Spleen (tissue), 7 donors: ENCODE measurements around the gene PLCH1.

Experiments
- CTCF ChIP-seq, 11 experiments: fragments of 200-600 bp in 7 of 11; fragments of 450-650 bp in 4 of 11; sonication (generic) in 4 of 11; IDR thresholded peaks in 8 of 11; conservative IDR thresholded peaks in 3 of 11; 1 replicate in 7 of 11; 2 replicates in 4 of 11; pipeline versions ENCODE4 v1.4.0 to v1.8.0; 2016 to 2021; ENCODE audit warnings: antibody characterized with exemption in 11 of 11, inconsistent platforms in 4 of 11, mild to moderate bottlenecking in 1 of 11
- POLR2A ChIP-seq, 3 donors: fragments of 450-650 bp; IDR thresholded peaks; one replicate each; pipeline ENCODE4 v1.5.1; 2017; ENCODE audit warnings: antibody characterized with exemption in 3 of 3, mild to moderate bottlenecking in 1 of 3
- donor health status: DM: no; HTN: no; CAD: no; lungs with moderate emphysema.
- donor health status: DM: no; HTN: no; CAD: no.
- donor health status: DM: no; HTN: no; CAD: no.

GRCh38 chr3:155766206-155766605, 21.3 kb upstream of the PLCH1 start:
- TF ChIP-seq CTCF (IDR thresholded peaks at IDR 0.05 in 8 of 11, conservative IDR thresholded peaks at IDR 0.05 in 3 of 11): no peak
- no peak for TF ChIP-seq POLR2A (IDR thresholded peaks at IDR 0.05)
